ENCODE data around the gene BANP.

BANP gene

DNA sequence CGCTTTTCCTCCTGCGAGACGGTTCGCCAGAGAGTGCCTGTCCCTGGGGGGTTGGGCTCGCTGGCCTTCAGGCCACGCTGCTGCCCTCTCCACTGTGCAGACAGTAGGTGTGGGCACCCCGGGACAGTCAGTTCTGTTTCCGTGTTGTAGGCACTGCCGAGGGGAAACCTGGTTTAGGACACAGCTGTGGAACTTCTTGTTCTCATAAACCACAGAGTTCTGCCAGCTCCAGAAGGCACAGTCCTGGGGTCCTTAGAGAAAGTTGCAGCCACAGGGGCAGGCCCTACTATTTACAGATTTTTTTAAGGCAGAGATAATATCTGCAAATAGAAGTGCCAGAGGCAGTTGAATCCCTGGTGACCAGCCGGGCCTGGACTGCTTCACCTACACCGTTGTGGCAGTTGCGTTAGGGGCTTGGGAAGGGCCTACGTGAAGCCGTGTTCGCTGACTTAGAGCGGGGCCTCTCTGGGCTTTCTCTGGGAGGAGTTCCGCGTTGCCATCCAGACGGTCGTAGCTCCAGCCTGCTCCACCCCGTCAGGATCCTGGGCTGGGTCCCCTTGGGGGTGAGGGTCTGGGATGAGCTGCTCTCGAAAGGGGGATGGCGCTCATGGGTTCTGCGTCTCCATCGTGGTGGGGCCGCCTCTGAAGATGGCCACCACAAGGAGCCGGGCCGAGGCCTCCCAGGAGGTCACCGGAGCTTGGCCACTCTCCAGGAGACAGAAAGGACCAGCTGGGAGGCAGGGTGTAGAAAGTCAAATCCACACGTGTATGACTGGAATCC is 126.3 kb downstream of the BANP start:
- no peak for DNase-seq (ENCODE audit: low spot score)

DNA sequence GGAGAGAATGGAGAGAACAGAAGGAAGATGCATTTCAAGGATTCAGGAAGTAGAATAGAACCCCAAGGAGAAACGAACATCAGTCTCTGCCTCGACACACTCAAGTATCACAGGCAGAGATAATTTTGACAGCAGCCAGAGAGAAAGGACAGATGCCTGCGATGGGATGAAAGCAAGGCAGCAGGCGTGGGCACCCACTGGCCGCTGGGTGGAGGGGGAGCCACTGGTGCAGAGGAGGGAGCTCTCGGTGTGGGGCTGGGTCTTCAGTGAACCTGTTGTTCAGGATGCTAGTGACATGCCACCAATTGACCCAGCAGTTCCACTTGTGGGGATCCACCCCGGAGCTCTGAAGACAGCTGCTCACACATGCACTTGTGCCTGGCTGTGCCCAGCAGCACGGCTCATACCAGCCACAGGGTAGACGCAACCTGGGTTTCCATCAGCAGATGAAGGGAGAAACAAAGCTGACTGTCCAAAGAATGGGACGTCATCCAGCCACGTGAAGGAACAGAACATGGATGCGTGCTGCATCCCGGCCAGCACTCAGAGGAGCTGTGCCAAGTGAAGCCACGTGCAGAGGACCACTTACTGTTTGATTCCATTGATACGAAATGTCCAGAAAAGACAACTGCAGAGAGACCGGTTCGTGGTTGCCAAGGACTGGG is 127.0 kb downstream of the BANP start:
- TF ChIP-seq, protein P1, sequence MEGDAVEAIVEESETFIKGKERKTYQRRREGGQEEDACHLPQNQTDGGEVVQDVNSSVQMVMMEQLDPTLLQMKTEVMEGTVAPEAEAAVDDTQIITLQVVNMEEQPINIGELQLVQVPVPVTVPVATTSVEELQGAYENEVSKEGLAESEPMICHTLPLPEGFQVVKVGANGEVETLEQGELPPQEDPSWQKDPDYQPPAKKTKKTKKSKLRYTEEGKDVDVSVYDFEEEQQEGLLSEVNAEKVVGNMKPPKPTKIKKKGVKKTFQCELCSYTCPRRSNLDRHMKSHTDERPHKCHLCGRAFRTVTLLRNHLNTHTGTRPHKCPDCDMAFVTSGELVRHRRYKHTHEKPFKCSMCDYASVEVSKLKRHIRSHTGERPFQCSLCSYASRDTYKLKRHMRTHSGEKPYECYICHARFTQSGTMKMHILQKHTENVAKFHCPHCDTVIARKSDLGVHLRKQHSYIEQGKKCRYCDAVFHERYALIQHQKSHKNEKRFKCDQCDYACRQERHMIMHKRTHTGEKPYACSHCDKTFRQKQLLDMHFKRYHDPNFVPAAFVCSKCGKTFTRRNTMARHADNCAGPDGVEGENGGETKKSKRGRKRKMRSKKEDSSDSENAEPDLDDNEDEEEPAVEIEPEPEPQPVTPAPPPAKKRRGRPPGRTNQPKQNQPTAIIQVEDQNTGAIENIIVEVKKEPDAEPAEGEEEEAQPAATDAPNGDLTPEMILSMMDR (IDR thresholded peaks at IDR 0.05; ENCODE audit: extremely low read depth, missing control alignments): no peak
- no peak for DNase-seq (ENCODE audit: low spot score)

More for the DNA sequence above, 126.3 kb downstream of the BANP start:
- TF ChIP-seq, protein P1 (IDR thresholded peaks at IDR 0.05; ENCODE audit: extremely low read depth, missing control alignments): no peak

DNA sequence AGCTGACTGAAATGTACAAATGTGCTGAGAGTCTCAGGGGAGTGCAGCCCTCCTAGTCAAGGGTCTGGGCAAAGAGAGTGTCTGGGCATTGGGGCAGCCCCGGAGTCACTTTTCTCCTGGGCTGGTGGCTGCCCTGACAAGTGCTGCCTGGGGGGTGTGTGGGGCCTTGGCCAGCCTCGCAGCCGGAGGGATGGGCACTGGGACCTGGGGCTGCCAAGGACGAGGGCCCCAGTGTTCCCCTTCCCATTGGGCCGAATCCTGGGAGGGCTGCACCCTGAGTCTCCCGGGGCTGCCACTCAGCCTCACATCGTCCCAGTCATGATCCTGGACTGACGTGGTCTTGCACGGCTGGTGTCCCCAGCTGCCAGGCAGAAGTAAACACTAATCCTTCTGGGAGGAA is 132.3 kb downstream of the BANP start:
- TF ChIP-seq, protein P1 (IDR thresholded peaks at IDR 0.05; ENCODE audit: extremely low read depth, missing control alignments): no peak
- no peak for DNase-seq (ENCODE audit: low spot score)

DNA sequence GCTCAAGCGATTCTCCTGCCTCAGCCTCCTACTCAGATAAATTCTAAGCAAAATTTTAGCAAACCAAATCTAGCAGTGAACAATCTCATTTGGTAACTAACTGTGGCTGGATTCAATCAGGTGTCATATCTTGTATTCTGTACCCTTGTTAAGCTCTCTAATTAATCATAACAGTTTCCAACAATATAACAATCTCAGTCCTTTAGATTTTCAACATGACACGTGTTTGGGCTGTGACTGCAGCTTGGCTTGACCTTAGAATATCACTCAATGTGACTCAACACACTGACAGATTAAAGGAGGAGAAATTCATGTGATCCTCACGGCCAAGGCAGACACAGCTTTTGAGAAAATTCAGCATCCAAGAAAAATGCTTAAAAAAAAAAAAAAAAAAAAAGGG is 133.6 kb downstream of the BANP start:
- DNase-seq (ENCODE audit: low spot score): peak; percentile 14
- TF ChIP-seq, protein P1 (IDR thresholded peaks at IDR 0.05; ENCODE audit: extremely low read depth, missing control alignments): no peak

DNA sequence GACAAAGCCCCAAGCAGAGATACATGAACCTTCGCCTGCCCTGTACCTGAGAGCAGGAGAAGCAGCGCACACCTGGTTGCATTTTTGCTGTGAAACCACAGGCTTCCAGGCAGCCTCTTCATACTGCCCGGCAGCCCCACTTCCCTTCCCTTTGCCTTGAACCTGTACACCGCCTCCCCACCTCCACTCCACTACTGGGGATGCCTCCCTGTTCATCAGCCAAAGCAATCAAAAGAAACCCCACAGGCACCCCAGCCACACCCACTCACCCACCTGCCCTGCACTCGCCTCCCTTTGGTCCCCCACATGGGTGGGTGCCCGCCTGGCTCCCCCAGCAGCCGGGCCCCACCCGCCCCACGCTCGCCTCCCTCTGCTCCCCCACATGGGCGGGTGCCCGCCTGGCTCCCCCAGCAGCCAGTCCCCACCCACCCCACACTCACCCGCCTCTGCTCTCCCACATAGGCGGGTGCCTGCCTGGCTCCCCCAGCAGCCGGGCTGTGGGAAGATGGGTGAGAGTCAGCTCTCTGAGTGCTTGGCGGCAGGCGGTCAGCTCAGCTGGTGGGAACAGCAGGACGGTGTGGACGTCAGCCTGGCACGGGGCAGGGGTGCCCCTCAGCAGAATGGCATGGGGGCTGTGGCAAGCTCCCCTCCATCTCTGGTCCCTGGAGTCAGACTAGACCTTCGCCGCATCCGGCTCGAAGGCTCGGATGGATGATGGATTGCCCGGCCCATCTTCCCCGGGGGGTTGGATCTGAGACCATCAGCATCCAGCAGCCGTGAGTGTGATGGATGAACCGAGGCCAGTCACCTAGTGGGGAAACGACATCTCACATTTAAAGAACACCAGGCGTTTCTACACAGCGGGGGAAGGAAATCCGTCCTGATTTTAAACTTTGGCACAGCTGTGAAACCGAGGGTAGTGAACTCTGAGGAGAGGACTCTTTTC is 135.6 kb downstream of the BANP start:
- TF ChIP-seq, protein P1 (IDR thresholded peaks at IDR 0.05; ENCODE audit: extremely low read depth, missing control alignments): no peak
- DNase-seq (ENCODE audit: low spot score): peak; percentile 28

DNA sequence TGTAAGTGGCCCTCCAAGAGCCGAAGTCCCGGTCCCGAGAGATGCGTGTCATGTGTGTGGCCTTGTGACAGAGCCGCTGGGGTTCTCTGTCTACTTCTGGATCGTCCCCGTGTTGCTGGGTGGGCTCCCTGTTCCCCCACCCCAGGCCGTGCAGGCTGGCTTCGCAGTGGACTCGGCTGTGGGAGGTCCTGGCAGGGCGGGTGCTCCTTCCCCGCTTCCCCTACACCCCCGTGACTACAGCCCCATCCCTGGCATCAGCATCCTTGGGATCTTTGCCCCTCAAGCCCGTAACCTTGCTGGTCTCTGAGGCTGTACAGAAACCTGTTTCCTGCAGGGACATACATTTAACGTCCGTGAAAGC is 136.3 kb downstream of the BANP start:
- DNase-seq (ENCODE audit: low spot score): peak; percentile 42
- TF ChIP-seq, protein P1 (IDR thresholded peaks at IDR 0.05; ENCODE audit: extremely low read depth, missing control alignments): no peak

Measured in GM20000 (cell line).